Renal pelvis (tissue), 4 donors: ENCODE measurements around the gene EPHA4. TPM values are rescaled to one million over a fixed set of nuclear protein-coding genes. Genes with fewer than 3 reads are reported as not detected.
"Not testable (repeated sequence)": the region's sequence is repeated elsewhere in the genome, so short reads cannot be mapped to it uniquely, and the experiment has no call there.

Experiments used
- DNase-seq: peaks from one replicate; pipeline ENCODE4 v3.0.0-alpha.2; 2013
- polyA plus RNA-seq, 3 donors: library from polyadenylated mRNA; unstranded; fragments of 120-200 nt; gene quantifications; one replicate each; pipeline ENCODE4 v1.2.1, GENCODE V29; 2013; ENCODE audit not compliant: insufficient read length in 3 of 3

The EPHA4 gene
- polyA plus RNA-seq, 3 donors, result 52.8 to 65.0 (median 56.1) TPM

- not testable (repeated sequence) for DNase-seq
Measured at GRCh38 chr2:221511325-221511724, 60.8 kb downstream of the EPHA4 start.

GRCh38 chr2:221506469-221506868 lies 65.6 kb downstream of the EPHA4 start:
- no peak for DNase-seq

GRCh38 chr2:221505605-221506004 lies 66.5 kb downstream of the EPHA4 start:
- no peak for DNase-seq

- DNase-seq, result no peak
Measured at GRCh38 chr2:221504905-221505304, 67.2 kb downstream of the EPHA4 start.

GRCh38 chr2:221503965-221504364 lies 68.1 kb downstream of the EPHA4 start:
- no peak for DNase-seq

GRCh38 chr2:221502270-221503010 lies 69.7 kb downstream of the EPHA4 start:
- peak; percentile 75 for DNase-seq

- no peak for DNase-seq
Measured at GRCh38 chr2:221501883-221502269, 70.2 kb downstream of the EPHA4 start.

- no peak for DNase-seq
Measured at GRCh38 chr2:221501210-221501882, 70.8 kb downstream of the EPHA4 start.

- DNase-seq, result no peak
Measured at GRCh38 chr2:221500501-221501209, 71.4 kb downstream of the EPHA4 start.

- DNase-seq, result no peak
Measured at GRCh38 chr2:221495731-221496130, 76.4 kb downstream of the EPHA4 start.

GRCh38 chr2:221494556-221494955 lies 77.5 kb downstream of the EPHA4 start:
- DNase-seq, result no peak

- DNase-seq, result no peak
Measured at GRCh38 chr2:221493391-221493790, 78.7 kb downstream of the EPHA4 start.

- DNase-seq, result no peak
Measured at GRCh38 chr2:221492636-221493035, 79.5 kb downstream of the EPHA4 start.

- DNase-seq, result no peak
Measured at GRCh38 chr2:221490506-221491060, 81.5 kb downstream of the EPHA4 start.

- no peak for DNase-seq
Measured at GRCh38 chr2:221488136-221488807, 83.8 kb downstream of the EPHA4 start.

- no peak for DNase-seq
Measured at GRCh38 chr2:221486106-221486505, 86.0 kb downstream of the EPHA4 start.

GRCh38 chr2:221485503-221485870 lies 86.6 kb downstream of the EPHA4 start:
- no peak for DNase-seq

GRCh38 chr2:221484761-221485502 lies 87.2 kb downstream of the EPHA4 start:
- no peak for DNase-seq

GRCh38 chr2:221482666-221483455 lies 89.2 kb downstream of the EPHA4 start:
- no peak for DNase-seq

GRCh38 chr2:221480821-221481220 lies 91.3 kb downstream of the EPHA4 start:
- no peak for DNase-seq
